Measurements from ENCODE around the gene MEIS1. TPM values are rescaled to one million over a fixed set of nuclear protein-coding genes. Genes with fewer than 3 reads are reported as not detected.

Gene MEIS1
- total and polyA plus RNA-seq, 7 experiments from 2014 or later, result 0.05 to 5.6 (median 0.56) TPM; not detected in 4

DNA sequence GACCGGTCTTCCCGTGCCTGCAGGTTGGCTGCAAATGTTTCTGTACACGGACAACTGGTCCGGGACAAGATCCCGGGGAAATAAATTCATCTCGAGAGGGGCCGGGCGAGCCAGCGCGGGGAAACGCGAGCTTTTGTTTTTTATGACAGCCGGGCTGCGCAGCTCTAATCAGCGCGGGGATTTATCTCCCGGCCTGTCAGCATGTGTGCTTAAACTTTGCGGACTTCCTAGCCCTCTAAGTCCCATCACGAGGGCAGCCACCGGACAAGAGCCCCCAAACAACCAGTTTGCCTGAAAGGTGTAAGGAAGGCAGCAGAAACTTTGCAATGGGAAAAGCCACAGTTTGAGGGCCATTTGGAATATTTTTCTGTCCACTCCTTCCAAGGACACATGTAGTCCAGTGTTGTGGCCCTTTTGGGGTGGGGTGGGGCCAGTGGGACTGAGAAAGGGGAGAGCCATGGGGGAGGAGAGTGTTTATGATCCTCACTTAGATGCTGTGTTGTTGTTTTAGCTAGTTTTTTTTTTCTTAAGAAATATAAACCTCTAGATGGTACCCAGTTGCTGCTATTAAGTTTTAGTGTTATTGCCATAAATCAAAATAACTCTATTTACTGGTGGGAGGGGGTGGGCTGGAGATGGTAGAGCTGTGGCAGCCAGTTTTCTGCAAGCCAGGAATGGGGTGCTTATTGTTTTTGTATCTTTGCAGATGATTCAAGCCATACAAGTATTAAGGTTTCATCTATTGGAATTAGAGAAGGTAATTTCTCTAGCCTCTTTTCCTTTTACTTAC, 6.0 kb downstream of the MEIS1 start:
- Histone ChIP-seq H3K27me3 (ENCODE audit: control insufficient read depth in 2 of 2, insufficient read depth in 2 of 2, low read length in 2 of 2) (peaks cover 0 to 4% of the 10 kb centered on the region in 2 donors), H3K27ac (ENCODE audit: low read depth, low read length) (no peak overlapping the region), H3K4me1 (ENCODE audit: control insufficient read depth in 2 of 2, insufficient read depth in 2 of 2, low read length in 2 of 2) (no peaks in the 10 kb centered on the region), H3K4me3 (ENCODE audit: low read length) (no peak overlapping the region), H3K9me3 (ENCODE audit: control insufficient read depth in 2 of 3, low read length in 3 of 3) (no peaks in the 10 kb centered on the region), H3K36me3 (ENCODE audit: control insufficient read depth in 2 of 3, insufficient read depth in 3 of 3, low read length in 3 of 3) (no peaks in the 10 kb centered on the region)
- POLR2A ChIA-PET, result no interaction called here
- CTCF ChIA-PET, result no interaction called here
- Mint-ChIP-seq H3K27ac (no peak overlapping the region), H3K4me1 (peaks cover under 1 to 13% (median 6%) of the 10 kb centered on the region in 7 donors), H3K4me3 (no peak overlapping the region), H3K27me3 (peaks cover 57 to 81% (median 72%) of the 10 kb centered on the region in 5 donors), H3K36me3 (no peaks in the 10 kb centered on the region), H3K9me3 (peaks cover 0 to 4% (median 0%) of the 10 kb centered on the region in 11 donors)
- no peak for ATAC-seq
- intact Hi-C loops (cut with micrococcal nuclease), result no loop called here
- DNase-seq, result no peak

DNA sequence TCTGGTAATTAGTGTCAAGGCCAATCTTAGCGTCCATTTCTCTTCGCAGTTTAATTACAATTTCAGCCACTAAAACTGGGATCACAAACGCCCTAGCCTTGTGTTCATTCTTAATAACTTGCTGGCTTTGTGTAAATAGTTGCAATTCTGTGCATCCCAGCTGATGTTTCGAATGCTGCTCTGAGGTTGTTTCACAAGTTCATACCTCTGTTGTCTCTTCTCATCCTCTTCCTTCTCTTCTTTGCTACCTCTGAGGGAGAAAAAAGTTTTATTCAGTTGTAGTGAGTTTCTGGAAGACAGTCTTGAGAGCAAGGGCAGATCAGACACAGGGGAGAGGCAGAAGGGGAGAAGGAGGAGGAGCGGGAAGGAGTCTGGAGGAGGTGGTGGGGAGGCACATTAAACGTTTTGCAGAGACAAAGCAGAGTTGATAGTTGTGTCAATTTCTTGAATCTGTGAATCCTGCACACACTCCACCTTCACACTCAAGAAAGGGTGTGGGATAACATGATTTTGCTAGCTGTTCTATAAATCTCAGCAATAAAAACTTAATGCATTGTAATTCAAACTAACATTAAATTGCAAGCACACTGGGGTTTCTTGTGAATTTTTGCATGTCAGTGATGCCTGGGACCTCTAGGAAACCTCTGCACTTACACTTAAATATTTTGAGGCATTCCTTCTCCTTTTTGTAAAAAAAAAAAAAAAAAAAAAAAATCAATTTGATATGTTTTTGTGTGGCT, 6.8 kb downstream of the MEIS1 start:
- POLR2A ChIA-PET, result no interaction called here
- H3K27me3 ChIP-seq (ENCODE audit: control insufficient read depth in 2 of 2, insufficient read depth in 2 of 2, low read length in 2 of 2), result peaks cover 0 to 4% of the 10 kb centered on the region in 2 donors
- peaks cover 0 to 13% (median 6%) of the 10 kb centered on the region in 7 donors for H3K4me1 Mint-ChIP-seq
- no peaks in the 10 kb centered on the region for H3K9me3 ChIP-seq (ENCODE audit: control insufficient read depth in 2 of 3, low read length in 3 of 3)
- no peak for ATAC-seq
- no peak overlapping the region for H3K4me3 Mint-ChIP-seq
- CTCF ChIA-PET, result no interaction called here
- H3K36me3 Mint-ChIP-seq, result no peaks in the 10 kb centered on the region
- H3K27me3 Mint-ChIP-seq, result peaks cover 51 to 80% (median 66%) of the 10 kb centered on the region in 5 donors
- no peaks in the 10 kb centered on the region for H3K36me3 ChIP-seq (ENCODE audit: control insufficient read depth in 2 of 3, insufficient read depth in 3 of 3, low read length in 3 of 3)
- H3K4me3 ChIP-seq (ENCODE audit: low read length), result no peak overlapping the region
- H3K27ac Mint-ChIP-seq, result peak overlapping the region in 1 of 9 donors; percentile 40
- H3K4me1 ChIP-seq (ENCODE audit: control insufficient read depth in 2 of 2, insufficient read depth in 2 of 2, low read length in 2 of 2), result no peaks in the 10 kb centered on the region
- no peak overlapping the region for H3K27ac ChIP-seq (ENCODE audit: low read depth, low read length)
- peaks cover 0 to 5% (median under 1%) of the 10 kb centered on the region in 11 donors for H3K9me3 Mint-ChIP-seq
- DNase-seq, result no peak
- intact Hi-C loops (cut with micrococcal nuclease), result no loop called here

DNA sequence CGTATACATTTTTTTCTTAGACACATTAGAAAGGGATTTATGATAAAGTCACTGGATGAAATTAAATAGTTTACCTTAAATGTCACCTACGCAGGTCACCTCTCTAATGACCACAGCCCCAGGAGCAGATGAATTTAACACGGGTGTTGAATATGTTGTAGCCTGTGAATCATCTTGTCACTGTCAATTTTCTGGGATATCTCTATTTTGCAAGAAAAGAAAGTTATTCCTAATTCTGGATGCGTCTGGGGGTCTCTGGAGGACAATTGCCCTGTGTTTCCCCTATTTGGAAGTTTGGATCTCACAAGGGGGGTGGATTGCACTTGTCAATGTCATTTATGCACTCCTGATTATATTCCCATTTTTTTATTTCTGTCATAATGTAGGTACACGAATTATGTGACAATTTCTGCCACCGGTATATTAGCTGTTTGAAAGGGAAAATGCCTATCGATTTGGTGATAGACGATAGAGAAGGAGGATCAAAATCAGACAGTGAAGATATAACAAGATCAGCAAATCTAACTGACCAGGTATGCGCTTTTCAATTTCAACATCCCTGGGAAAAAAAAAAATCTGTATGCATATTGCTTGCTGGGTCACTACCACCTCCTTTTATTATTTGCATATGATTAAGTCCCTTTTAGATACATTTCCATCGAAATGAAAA, 7.7 kb downstream of the MEIS1 start:
- H3K4me3 Mint-ChIP-seq, result no peak overlapping the region
- POLR2A ChIA-PET, result no interaction called here
- DNase-seq (no peak), ATAC-seq (no peak)
- H3K27me3 Mint-ChIP-seq, result peaks cover 51 to 79% (median 66%) of the 10 kb centered on the region in 5 donors
- H3K9me3 Mint-ChIP-seq, result peaks cover 0 to 7% (median 4%) of the 10 kb centered on the region in 11 donors
- no peaks in the 10 kb centered on the region for H3K36me3 ChIP-seq (ENCODE audit: control insufficient read depth in 2 of 3, insufficient read depth in 3 of 3, low read length in 3 of 3)
- H3K27ac ChIP-seq (ENCODE audit: low read depth, low read length), result no peak overlapping the region
- H3K9me3 ChIP-seq (ENCODE audit: control insufficient read depth in 2 of 3, low read length in 3 of 3), result no peaks in the 10 kb centered on the region
- peaks cover 0 to 11% (median 3%) of the 10 kb centered on the region in 7 donors for H3K4me1 Mint-ChIP-seq
- intact Hi-C loops (cut with micrococcal nuclease), result no loop called here
- H3K4me3 ChIP-seq (ENCODE audit: low read length), result no peak overlapping the region
- H3K27ac Mint-ChIP-seq, result no peak overlapping the region
- CTCF ChIA-PET, result no interaction called here
- H3K4me1 ChIP-seq (ENCODE audit: control insufficient read depth in 2 of 2, insufficient read depth in 2 of 2, low read length in 2 of 2), result no peaks in the 10 kb centered on the region
- peaks cover 0 to 6% of the 10 kb centered on the region in 2 donors for H3K27me3 ChIP-seq (ENCODE audit: control insufficient read depth in 2 of 2, insufficient read depth in 2 of 2, low read length in 2 of 2)
- H3K36me3 Mint-ChIP-seq, result peaks cover 0 to 4% (median 0%) of the 10 kb centered on the region in 5 donors

DNA sequence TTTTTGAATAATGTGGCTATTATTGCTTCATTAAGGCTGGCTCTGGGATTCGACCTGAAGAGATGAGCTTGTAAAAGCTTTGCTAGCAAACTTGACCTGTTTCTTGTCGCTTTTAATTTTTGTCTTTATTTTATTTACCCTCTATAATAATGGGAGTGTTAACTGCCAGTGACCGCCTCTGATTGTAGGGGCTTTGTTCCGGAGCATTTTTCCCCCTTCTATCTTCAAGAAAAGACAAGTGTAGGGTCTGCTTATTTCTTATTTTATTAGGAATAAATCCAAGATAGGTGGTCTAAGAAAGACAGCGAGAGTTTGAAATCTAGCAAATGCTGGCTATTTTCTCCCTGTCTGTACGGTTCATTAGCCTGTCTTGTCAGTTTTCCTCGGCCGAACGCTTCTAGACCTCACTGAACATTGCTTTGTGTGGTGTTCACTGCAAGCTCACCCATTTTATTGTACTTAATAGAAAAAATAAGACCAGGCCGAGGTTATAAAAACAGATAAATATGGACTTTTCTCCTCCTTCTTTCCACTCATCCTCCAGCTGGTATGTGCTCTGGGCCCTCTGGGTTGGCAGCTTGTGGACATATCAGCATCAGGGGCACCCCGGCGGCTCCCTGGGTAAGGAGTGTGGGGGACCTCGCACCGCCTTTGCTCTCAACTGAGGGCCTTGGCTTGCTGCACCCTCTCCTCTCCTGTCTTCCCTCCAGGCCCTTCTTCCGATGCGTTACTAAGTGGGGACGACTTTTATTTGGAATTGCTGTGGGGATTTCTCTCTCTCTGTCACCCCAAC, 8.5 kb downstream of the MEIS1 start:
- H3K36me3 Mint-ChIP-seq, result peaks cover 0 to 4% (median 0%) of the 10 kb centered on the region in 5 donors
- ChIA-PET POLR2A (no interaction called here), CTCF (no interaction called here)
- H3K27me3 ChIP-seq (ENCODE audit: control insufficient read depth in 2 of 2, insufficient read depth in 2 of 2, low read length in 2 of 2), result peaks cover 0 to 6% of the 10 kb centered on the region in 2 donors
- ATAC-seq (no peak), DNase-seq (no peak)
- intact Hi-C loops (cut with micrococcal nuclease), result no loop called here
- H3K27me3 Mint-ChIP-seq, result peaks cover 51 to 77% (median 63%) of the 10 kb centered on the region in 5 donors
- no peaks in the 10 kb centered on the region for H3K36me3 ChIP-seq (ENCODE audit: control insufficient read depth in 2 of 3, insufficient read depth in 3 of 3, low read length in 3 of 3)
- no peak overlapping the region for H3K4me3 ChIP-seq (ENCODE audit: low read length)
- H3K4me1 ChIP-seq (ENCODE audit: control insufficient read depth in 2 of 2, insufficient read depth in 2 of 2, low read length in 2 of 2), result no peaks in the 10 kb centered on the region
- H3K27ac Mint-ChIP-seq, result no peak overlapping the region
- no peak overlapping the region for H3K27ac ChIP-seq (ENCODE audit: low read depth, low read length)
- peaks cover 0 to 10% (median 4%) of the 10 kb centered on the region in 11 donors for H3K9me3 Mint-ChIP-seq
- H3K4me3 Mint-ChIP-seq, result no peak overlapping the region
- peaks cover 0 to 10% (median 3%) of the 10 kb centered on the region in 7 donors for H3K4me1 Mint-ChIP-seq
- H3K9me3 ChIP-seq (ENCODE audit: control insufficient read depth in 2 of 3, low read length in 3 of 3), result no peaks in the 10 kb centered on the region

DNA sequence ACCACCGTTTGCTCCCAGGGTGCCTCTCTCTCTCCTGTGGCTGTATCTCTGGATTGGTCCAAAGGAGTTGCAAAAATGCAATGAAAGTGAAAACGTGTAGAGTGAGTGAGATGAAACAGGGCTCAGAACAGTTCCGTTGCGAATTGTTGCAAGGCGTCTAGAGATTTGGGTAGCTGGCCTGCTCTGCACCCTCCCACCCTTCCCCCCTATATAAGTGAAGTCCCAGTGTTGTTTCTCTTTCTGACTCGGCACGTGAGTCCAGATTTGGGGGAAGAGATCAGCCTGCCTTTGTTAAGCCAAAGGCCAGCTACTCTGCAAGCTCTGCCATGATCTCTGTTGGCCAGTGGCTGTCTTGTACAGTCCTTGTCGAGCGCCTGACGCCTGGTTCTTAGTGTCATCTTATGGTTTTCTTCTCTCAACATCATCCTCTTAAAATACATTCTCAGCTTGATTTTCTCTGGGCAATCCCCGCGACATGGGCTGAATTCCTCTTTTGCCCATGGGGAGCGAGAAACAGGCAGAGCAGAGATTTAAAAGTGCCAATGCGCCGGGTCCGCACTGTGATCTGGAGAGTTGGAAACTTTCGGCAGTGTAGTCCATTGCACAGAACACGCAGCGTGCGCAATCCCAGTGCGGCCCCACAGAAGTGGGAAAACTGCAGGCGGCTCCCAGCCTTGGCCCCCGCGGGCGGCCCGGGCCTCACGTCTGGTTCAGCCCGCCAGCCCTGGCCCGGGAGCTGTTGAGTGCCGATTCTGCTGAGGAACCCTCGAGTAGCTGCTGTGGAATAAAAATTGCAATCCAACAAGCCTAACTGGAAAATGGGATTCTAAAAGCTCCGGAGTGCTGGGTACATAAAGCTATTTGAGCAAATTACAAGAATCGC, 9.3 kb downstream of the MEIS1 start:
- ChIA-PET CTCF (no interaction called here), POLR2A (no interaction called here)
- Histone ChIP-seq H3K9me3 (ENCODE audit: control insufficient read depth in 2 of 3, low read length in 3 of 3) (no peaks in the 10 kb centered on the region), H3K27me3 (ENCODE audit: control insufficient read depth in 2 of 2, insufficient read depth in 2 of 2, low read length in 2 of 2) (peaks cover 0 to 6% of the 10 kb centered on the region in 2 donors), H3K4me3 (ENCODE audit: low read length) (no peak overlapping the region), H3K27ac (ENCODE audit: low read depth, low read length) (no peak overlapping the region), H3K4me1 (ENCODE audit: control insufficient read depth in 2 of 2, insufficient read depth in 2 of 2, low read length in 2 of 2) (no peaks in the 10 kb centered on the region), H3K36me3 (ENCODE audit: control insufficient read depth in 2 of 3, insufficient read depth in 3 of 3, low read length in 3 of 3) (no peaks in the 10 kb centered on the region)
- DNase-seq (no peak), ATAC-seq (peak; percentile 12)
- peaks cover 0 to 4% (median 0%) of the 10 kb centered on the region in 5 donors for H3K36me3 Mint-ChIP-seq
- no peak overlapping the region for H3K27ac Mint-ChIP-seq
- peaks cover 51 to 70% (median 60%) of the 10 kb centered on the region in 5 donors for H3K27me3 Mint-ChIP-seq
- peaks cover 0 to 10% (median 3%) of the 10 kb centered on the region in 7 donors for H3K4me1 Mint-ChIP-seq
- intact Hi-C loops (cut with micrococcal nuclease), result no loop called here
- no peak overlapping the region for H3K4me3 Mint-ChIP-seq
- peaks cover 0 to 10% (median 4%) of the 10 kb centered on the region in 11 donors for H3K9me3 Mint-ChIP-seq

Measured in naive thymus-derived CD4-positive, alpha-beta T cell (primary cell).